Measurements from ENCODE around the gene SCML1.

GRCh38 chrX:17705211-17705610 is 32.1 kb upstream of the SCML1 start:
- no peak for TF ChIP-seq CTCF (conservative IDR thresholded peaks at IDR 0.05)
- TF ChIP-seq ZFX (IDR thresholded peaks at IDR 0.05), result no peak

All from C4-2B (cell line).